HL-60 (cell line): ENCODE data around the gene NAIF1.
A peak's percentile ranks its signal among the peaks of the same experiment; 100 is the strongest.

Experiments used
- DNase-seq, 2 experiments: peaks; one replicate each; pipeline ENCODE4 v3.0.0-alpha.2; 2010 to 2020; ENCODE audit warnings: low read depth in 1 of 2, low spot score in 1 of 2
- H3K27ac ChIP-seq: fragments of 250-450 bp; sonication (Bioruptor Pico); replicated peaks from 2 replicates; pipeline ENCODE4 v1.5.1; 2020; ENCODE audit warnings: mild to moderate bottlenecking, moderate library complexity
- H3K27me3 ChIP-seq: fragments of 250-450 bp; sonication (Bioruptor Pico); 2 replicates; pipeline ENCODE4 v1.5.1; 2021; ENCODE audit warnings: mild to moderate bottlenecking, moderate library complexity; ENCODE audit not compliant: insufficient read depth, poor library complexity, severe bottlenecking
- H3K4me3 ChIP-seq: replicated peaks from 2 replicates; pipeline ENCODE4 v1.5.1; 2011; ENCODE audit warnings: mild to moderate bottlenecking, control low read depth, low read length; ENCODE audit not compliant: insufficient read depth
- CTCF ChIP-seq: IDR thresholded peaks from one replicate; pipeline ENCODE4 v1.5.1; 2011; ENCODE audit warnings: low read length, control low read depth, inconsistent platforms; ENCODE audit not compliant: insufficient read depth
- GABPA ChIP-seq: IDR thresholded peaks from 2 replicates; pipeline ENCODE4 v1.6.1; 2012; ENCODE audit warnings: low read depth
- POLR2AphosphoS5 ChIP-seq: IDR thresholded peaks from 2 replicates; pipeline ENCODE4 v1.6.1; 2012; ENCODE audit warnings: low read depth
- SPI1 ChIP-seq: IDR thresholded peaks from 2 replicates; pipeline ENCODE4 v1.6.1; 2012; ENCODE audit warnings: low read depth, mild to moderate bottlenecking, borderline replicate concordance
- TF ChIP-seq, protein P1 (sequence below): IDR thresholded peaks from 2 replicates; pipeline ENCODE4 v1.6.1; 2012; ENCODE audit warnings: low read depth; ENCODE audit not compliant: insufficient replicate concordance

NAIF1 gene

DNA sequence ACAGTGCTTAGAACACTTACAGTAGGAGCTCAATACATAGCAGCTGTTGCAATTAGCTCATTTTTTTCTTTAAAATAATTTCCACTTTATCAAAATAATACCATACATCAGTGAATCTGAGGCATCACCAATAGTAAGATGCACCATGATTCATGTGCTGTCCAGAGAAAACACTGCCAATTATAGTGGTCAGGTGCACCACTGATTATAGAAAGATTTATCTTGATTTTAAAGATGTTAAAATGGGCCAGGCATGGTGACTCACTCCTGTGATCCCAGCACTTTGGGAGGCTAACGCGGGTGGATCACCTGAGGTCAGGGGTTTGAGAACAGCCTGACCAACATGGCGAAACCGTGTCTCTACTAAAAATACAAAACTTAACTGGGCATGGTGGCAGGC lies 39.4 kb downstream of the NAIF1 start:
- no peak overlapping the region; the same call in 1 of the 2 replicates for H3K27ac ChIP-seq

DNA sequence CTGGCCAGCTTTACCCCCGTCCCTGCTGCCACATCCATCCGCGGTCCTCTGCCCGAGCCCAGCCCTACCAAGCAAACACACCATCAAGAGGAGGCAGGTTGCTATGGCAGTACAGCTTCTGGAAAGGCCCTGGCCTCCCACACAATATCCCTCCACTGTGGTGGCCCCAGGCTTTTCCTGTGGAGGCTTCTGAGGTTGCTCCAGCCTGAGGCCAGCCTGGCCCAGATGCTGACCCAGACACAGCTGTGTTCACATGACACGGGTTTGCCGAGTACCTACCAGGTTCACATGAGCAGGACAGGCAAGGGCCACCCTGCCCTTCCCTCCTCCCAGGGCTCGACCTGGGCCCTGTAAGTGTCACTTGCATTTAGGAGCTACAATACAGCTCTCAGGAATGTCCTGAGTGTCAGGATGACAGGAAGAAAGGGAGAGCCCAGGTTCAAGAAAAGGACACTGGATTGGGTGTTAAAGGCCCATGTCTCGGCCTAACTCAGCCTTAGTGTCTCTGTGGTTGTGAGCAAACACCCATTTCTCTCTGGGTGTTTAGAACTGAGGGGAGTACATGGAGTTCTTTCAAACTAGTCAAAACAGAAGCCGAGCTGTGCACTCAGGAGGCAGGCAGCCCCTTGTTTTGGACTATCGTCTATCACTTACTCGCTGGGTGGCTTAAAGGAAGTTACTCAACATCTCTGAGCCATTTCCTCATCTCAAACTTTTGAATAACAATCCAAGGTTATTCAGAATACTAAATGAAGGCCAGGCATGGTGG lies 40.2 kb downstream of the NAIF1 start:
- TF ChIP-seq POLR2AphosphoS5 (no peak), GABPA (no peak), SPI1 (no peak), CTCF (no peak)
- TF ChIP-seq, protein P1, sequence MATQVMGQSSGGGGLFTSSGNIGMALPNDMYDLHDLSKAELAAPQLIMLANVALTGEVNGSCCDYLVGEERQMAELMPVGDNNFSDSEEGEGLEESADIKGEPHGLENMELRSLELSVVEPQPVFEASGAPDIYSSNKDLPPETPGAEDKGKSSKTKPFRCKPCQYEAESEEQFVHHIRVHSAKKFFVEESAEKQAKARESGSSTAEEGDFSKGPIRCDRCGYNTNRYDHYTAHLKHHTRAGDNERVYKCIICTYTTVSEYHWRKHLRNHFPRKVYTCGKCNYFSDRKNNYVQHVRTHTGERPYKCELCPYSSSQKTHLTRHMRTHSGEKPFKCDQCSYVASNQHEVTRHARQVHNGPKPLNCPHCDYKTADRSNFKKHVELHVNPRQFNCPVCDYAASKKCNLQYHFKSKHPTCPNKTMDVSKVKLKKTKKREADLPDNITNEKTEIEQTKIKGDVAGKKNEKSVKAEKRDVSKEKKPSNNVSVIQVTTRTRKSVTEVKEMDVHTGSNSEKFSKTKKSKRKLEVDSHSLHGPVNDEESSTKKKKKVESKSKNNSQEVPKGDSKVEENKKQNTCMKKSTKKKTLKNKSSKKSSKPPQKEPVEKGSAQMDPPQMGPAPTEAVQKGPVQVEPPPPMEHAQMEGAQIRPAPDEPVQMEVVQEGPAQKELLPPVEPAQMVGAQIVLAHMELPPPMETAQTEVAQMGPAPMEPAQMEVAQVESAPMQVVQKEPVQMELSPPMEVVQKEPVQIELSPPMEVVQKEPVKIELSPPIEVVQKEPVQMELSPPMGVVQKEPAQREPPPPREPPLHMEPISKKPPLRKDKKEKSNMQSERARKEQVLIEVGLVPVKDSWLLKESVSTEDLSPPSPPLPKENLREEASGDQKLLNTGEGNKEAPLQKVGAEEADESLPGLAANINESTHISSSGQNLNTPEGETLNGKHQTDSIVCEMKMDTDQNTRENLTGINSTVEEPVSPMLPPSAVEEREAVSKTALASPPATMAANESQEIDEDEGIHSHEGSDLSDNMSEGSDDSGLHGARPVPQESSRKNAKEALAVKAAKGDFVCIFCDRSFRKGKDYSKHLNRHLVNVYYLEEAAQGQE, result no peak
- Histone ChIP-seq H3K27me3 (no peaks in the 10 kb centered on the region), H3K27ac (peak overlapping the region; percentile 43), H3K4me3 (no peak overlapping the region)
- DNase-seq, result peak in 1 of 2 experiments; percentile 29

More for the DNA sequence above, 39.4 kb downstream of the NAIF1 start:
- DNase-seq, result no peak
- TF ChIP-seq SPI1, result no peak
- TF ChIP-seq GABPA, result no peak
- TF ChIP-seq POLR2AphosphoS5, result no peak
- TF ChIP-seq, protein P1, result no peak
- TF ChIP-seq CTCF, result no peak
- Histone ChIP-seq H3K4me3 (no peak overlapping the region), H3K27me3 (no peaks in the 10 kb centered on the region)

- TF ChIP-seq GABPA, result no peak
- no peak for TF ChIP-seq CTCF
- peak; percentile 24; the same call in 1 of the 2 replicates for TF ChIP-seq SPI1
- TF ChIP-seq POLR2AphosphoS5, result no peak
- Histone ChIP-seq H3K27me3 (no peaks in the 10 kb centered on the region), H3K4me3 (no peak overlapping the region), H3K27ac (no peak overlapping the region; the same call in 1 of the 2 replicates)
- peak in 1 of 2 experiments; percentile 47 for DNase-seq
These were observed 40.8 kb downstream of the NAIF1 start for GRCh38 chr9:128026255-128026772.
